ENCODE data around the gene USP17L13.
"Not testable (repeated sequence)": the region's sequence is repeated elsewhere in the genome, so short reads cannot be mapped to it uniquely, and the experiment has no call there.

Gene USP17L13

GRCh38 chr4:9253078-9253477 is 28.4 kb downstream of the USP17L13 start, which contains the start of gene USP17L19:
Gene USP17L19, plus strand, starts transcription at chr4:9253378. Its CDS starts 0 bp downstream, at chr4:9253378.
- not testable (repeated sequence) for H3K9ac ChIP-seq (ENCODE audit: low read depth in 1 of 2, low read length in 2 of 2); H3K9me3 ChIP-seq (ENCODE audit: control insufficient read depth in 1 of 2, low read length in 2 of 2); H3K27me3 ChIP-seq (ENCODE audit: control insufficient read depth in 1 of 2, insufficient read depth in 2 of 2, low read length in 2 of 2); H3K27ac ChIP-seq (ENCODE audit: low read depth, low read length); H3K4me1 ChIP-seq (ENCODE audit: control insufficient read depth in 1 of 2, insufficient read depth in 2 of 2, low read length in 2 of 2); H3K4me3 ChIP-seq (ENCODE audit: low read depth in 1 of 2, low read length in 2 of 2); H3K36me3 ChIP-seq (ENCODE audit: control insufficient read depth in 1 of 2, insufficient read depth in 2 of 2, low read length in 2 of 2)

- H3K9me3 ChIP-seq (ENCODE audit: control insufficient read depth in 1 of 2, low read length in 2 of 2); H3K36me3 ChIP-seq (ENCODE audit: control insufficient read depth in 1 of 2, insufficient read depth in 2 of 2, low read length in 2 of 2); H3K27me3 ChIP-seq (ENCODE audit: control insufficient read depth in 1 of 2, insufficient read depth in 2 of 2, low read length in 2 of 2); H3K27ac ChIP-seq (ENCODE audit: low read depth, low read length); H3K4me1 ChIP-seq (ENCODE audit: control insufficient read depth in 1 of 2, insufficient read depth in 2 of 2, low read length in 2 of 2); H3K4me3 ChIP-seq (ENCODE audit: low read depth in 1 of 2, low read length in 2 of 2); H3K9ac ChIP-seq (ENCODE audit: low read depth in 1 of 2, low read length in 2 of 2): not testable (repeated sequence)
Measured at GRCh38 chr4:9257824-9258223, 33.1 kb downstream of the USP17L13 start, which contains the start of gene USP17L20. Gene USP17L20, plus strand, starts transcription at chr4:9258124. Its CDS starts 0 bp downstream, at chr4:9258124.

- not testable (repeated sequence) for H3K4me3 ChIP-seq (ENCODE audit: low read depth in 1 of 2, low read length in 2 of 2); H3K36me3 ChIP-seq (ENCODE audit: control insufficient read depth in 1 of 2, insufficient read depth in 2 of 2, low read length in 2 of 2)
Measured at GRCh38 chr4:9262572-9262971, 37.9 kb downstream of the USP17L13 start, which contains the start of gene USP17L21. Gene USP17L21, plus strand, starts transcription at chr4:9262872. Its CDS starts 0 bp downstream, at chr4:9262872.

GRCh38 chr4:9267319-9267718 is 42.6 kb downstream of the USP17L13 start, which contains the start of gene USP17L22:
Gene USP17L22, plus strand, starts transcription at chr4:9267619. Its CDS starts 0 bp downstream, at chr4:9267619.
- H3K4me3 ChIP-seq (ENCODE audit: low read depth in 1 of 2, low read length in 2 of 2); H3K27ac ChIP-seq (ENCODE audit: low read depth, low read length): not testable (repeated sequence)

More at GRCh38 chr4:9262572-9262971, 37.9 kb downstream of the USP17L13 start, which contains the start of gene USP17L21:
- not testable (repeated sequence) for H3K9ac ChIP-seq (ENCODE audit: low read depth in 1 of 2, low read length in 2 of 2); H3K4me1 ChIP-seq (ENCODE audit: control insufficient read depth in 1 of 2, insufficient read depth in 2 of 2, low read length in 2 of 2); H3K27me3 ChIP-seq (ENCODE audit: control insufficient read depth in 1 of 2, insufficient read depth in 2 of 2, low read length in 2 of 2); H3K27ac ChIP-seq (ENCODE audit: low read depth, low read length); H3K9me3 ChIP-seq (ENCODE audit: control insufficient read depth in 1 of 2, low read length in 2 of 2)

GRCh38 chr4:9271719-9272118 is 47.0 kb downstream of the USP17L13 start:
- H3K4me3 ChIP-seq (ENCODE audit: low read depth in 1 of 2, low read length in 2 of 2); H3K27ac ChIP-seq (ENCODE audit: low read depth, low read length); H3K27me3 ChIP-seq (ENCODE audit: control insufficient read depth in 1 of 2, insufficient read depth in 2 of 2, low read length in 2 of 2); H3K4me1 ChIP-seq (ENCODE audit: control insufficient read depth in 1 of 2, insufficient read depth in 2 of 2, low read length in 2 of 2); H3K9me3 ChIP-seq (ENCODE audit: control insufficient read depth in 1 of 2, low read length in 2 of 2); H3K9ac ChIP-seq (ENCODE audit: low read depth in 1 of 2, low read length in 2 of 2); H3K36me3 ChIP-seq (ENCODE audit: control insufficient read depth in 1 of 2, insufficient read depth in 2 of 2, low read length in 2 of 2): not testable (repeated sequence)

More at GRCh38 chr4:9267319-9267718, 42.6 kb downstream of the USP17L13 start, which contains the start of gene USP17L22:
- not testable (repeated sequence) for H3K9ac ChIP-seq (ENCODE audit: low read depth in 1 of 2, low read length in 2 of 2); H3K27me3 ChIP-seq (ENCODE audit: control insufficient read depth in 1 of 2, insufficient read depth in 2 of 2, low read length in 2 of 2); H3K4me1 ChIP-seq (ENCODE audit: control insufficient read depth in 1 of 2, insufficient read depth in 2 of 2, low read length in 2 of 2); H3K9me3 ChIP-seq (ENCODE audit: control insufficient read depth in 1 of 2, low read length in 2 of 2); H3K36me3 ChIP-seq (ENCODE audit: control insufficient read depth in 1 of 2, insufficient read depth in 2 of 2, low read length in 2 of 2)
